ENCODE results near the gene BABAM2. TPM values are rescaled to one million over a fixed set of nuclear protein-coding genes. Genes with fewer than 3 reads are reported as not detected.

The BABAM2 gene
- total RNA-seq, 3 donors from 2014 or later = 34.8 to 42.4 (median 41.3) TPM

- no peaks in the 10 kb centered on the region for H3K9me3 ChIP-seq
- H3K4me1 ChIP-seq (ENCODE audit: low read depth) = peaks cover 9% of the 10 kb centered on the region
- DNase-seq (no peak), ATAC-seq (no peak)
- intact Hi-C loops (cut with DNase I, micrococcal nuclease) = no loop called here
- TF ChIP-seq CTCF (IDR thresholded peaks at IDR 0.05) = no peak
- H3K36me3 ChIP-seq (ENCODE audit: low read depth) = no peaks in the 10 kb centered on the region
- H3K4me3 ChIP-seq = no peak overlapping the region
Measured at GRCh38 chr2:28206762-28207161, 316.2 kb downstream of the BABAM2 start.

- peak; percentile 95 for ATAC-seq
- intact Hi-C loops (cut with DNase I, micrococcal nuclease) = no loop called here
- Histone ChIP-seq H3K4me1 (ENCODE audit: low read depth) (peaks cover 16% of the 10 kb centered on the region), H3K4me3 (no peak overlapping the region), H3K36me3 (ENCODE audit: low read depth) (no peaks in the 10 kb centered on the region), H3K9me3 (no peaks in the 10 kb centered on the region)
- DNase-seq = peak in 1 of 3 donors; percentile 69
- no peak for TF ChIP-seq CTCF (IDR thresholded peaks at IDR 0.05)
Measured at GRCh38 chr2:28209261-28209691, 318.7 kb downstream of the BABAM2 start.

GRCh38 chr2:28209864-28210263 is 319.3 kb downstream of the BABAM2 start:
- TF ChIP-seq CTCF (IDR thresholded peaks at IDR 0.05) = no peak
- peaks cover 16% of the 10 kb centered on the region for H3K4me1 ChIP-seq (ENCODE audit: low read depth)
- intact Hi-C loops (cut with DNase I, micrococcal nuclease) = no loop called here
- no peaks in the 10 kb centered on the region for H3K9me3 ChIP-seq
- no peak overlapping the region for H3K4me3 ChIP-seq
- no peak for DNase-seq
- ATAC-seq = peak; percentile 19
- no peaks in the 10 kb centered on the region for H3K36me3 ChIP-seq (ENCODE audit: low read depth)

GRCh38 chr2:28210535-28210934 is 320.0 kb downstream of the BABAM2 start:
- Histone ChIP-seq H3K9me3 (no peaks in the 10 kb centered on the region), H3K4me1 (ENCODE audit: low read depth) (peaks cover 16% of the 10 kb centered on the region), H3K36me3 (ENCODE audit: low read depth) (no peaks in the 10 kb centered on the region), H3K4me3 (no peak overlapping the region)
- ATAC-seq (no peak), DNase-seq (no peak)
- intact Hi-C loops (cut with DNase I, micrococcal nuclease) = no loop called here
- no peak for TF ChIP-seq CTCF (IDR thresholded peaks at IDR 0.05)

- Histone ChIP-seq H3K4me3 (no peak overlapping the region), H3K9me3 (no peaks in the 10 kb centered on the region), H3K36me3 (ENCODE audit: low read depth) (no peaks in the 10 kb centered on the region), H3K4me1 (ENCODE audit: low read depth) (peaks cover 8% of the 10 kb centered on the region)
- no peak for ATAC-seq
- intact Hi-C loops (cut with DNase I, micrococcal nuclease) = no loop called here
- no peak for TF ChIP-seq CTCF (IDR thresholded peaks at IDR 0.05)
- no peak for DNase-seq
Measured at GRCh38 chr2:28216331-28216730, 325.8 kb downstream of the BABAM2 start.

Data from mucosa of descending colon (tissue), 3 donors.